SK-MEL-5 (cell line): ENCODE data around the gene E4F1. TPM values are rescaled to one million over a fixed set of nuclear protein-coding genes. Genes with fewer than 3 reads are reported as not detected.
"Not testable (repeated sequence)": the region's sequence is repeated elsewhere in the genome, so short reads cannot be mapped to it uniquely, and the experiment has no call there.

Experiments used
- DNase-seq: peaks from one replicate; pipeline ENCODE4 v3.0.0-alpha.2; 2016; ENCODE audit warnings: low read depth, low spot score
- in situ Hi-C: cut with HindIII; loops from 2 replicates; pipeline ENCODE4 v1.10.0; 2016; ENCODE audit warnings: low sequenced_read_pairs, high pct_unique_total_duplicates, low pct_unique_long_range_greater_than_20kb
- total RNA-seq: library from RNA; depleted of rRNA; stranded (reverse); fragments of >200 nt; shearing (Covaris generic); gene quantifications from 2 replicates; pipeline ENCODE4 v1.2.3, GENCODE V29; 2014

The E4F1 gene
- total RNA-seq, 1 experiment from 2014 or later = 19.0 TPM

GRCh38 chr16:2200313-2200712 is 23.1 kb upstream of the E4F1 start:
- no peak for DNase-seq
- in situ Hi-C loops = no loop called here

- DNase-seq, in situ Hi-C loops: not testable (repeated sequence)
Measured at GRCh38 chr16:2203119-2203688, 20.2 kb upstream of the E4F1 start.

GRCh38 chr16:2204416-2205103 is 18.8 kb upstream of the E4F1 start:
- no peak for DNase-seq
- in situ Hi-C loops = no loop called here

- DNase-seq = peak; percentile 78
- in situ Hi-C loops = no loop called here
Measured at GRCh38 chr16:2205104-2205966, 18.1 kb upstream of the E4F1 start, which contains the start of gene MLST8. TSS of gene MLST8 (plus strand) at chr16:2205454. CDS start at chr16:2206086, 632 bp downstream.

- in situ Hi-C loops = no loop called here
- DNase-seq = no peak
Measured at GRCh38 chr16:2205967-2206313, 17.5 kb upstream of the E4F1 start.

GRCh38 chr16:2206420-2206779 is 17.0 kb upstream of the E4F1 start:
- in situ Hi-C loops = no loop called here
- no peak for DNase-seq

- no peak for DNase-seq
- in situ Hi-C loops = no loop called here
Measured at GRCh38 chr16:2206780-2207433, 16.5 kb upstream of the E4F1 start.

GRCh38 chr16:2207872-2208271 is 15.5 kb upstream of the E4F1 start:
- no peak for DNase-seq
- in situ Hi-C loops = no loop called here

- no peak for DNase-seq
- in situ Hi-C loops = no loop called here
Measured at GRCh38 chr16:2208308-2208707, 15.1 kb upstream of the E4F1 start.

GRCh38 chr16:2208772-2209171 is 14.6 kb upstream of the E4F1 start:
- in situ Hi-C loops = no loop called here

GRCh38 chr16:2209258-2210008 is 14.0 kb upstream of the E4F1 start:
- no peak for DNase-seq
- in situ Hi-C loops = no loop called here

More at GRCh38 chr16:2208772-2209171, 14.6 kb upstream of the E4F1 start:
- no peak for DNase-seq

- DNase-seq = no peak
- in situ Hi-C loops = no loop called here
Measured at GRCh38 chr16:2210009-2210332, 13.4 kb upstream of the E4F1 start.

- no peak for DNase-seq
- in situ Hi-C loops = no loop called here
Measured at GRCh38 chr16:2210386-2211365, 12.7 kb upstream of the E4F1 start, which contains the start of gene BRICD5. TSS of gene BRICD5 (minus strand) at chr16:2210863. CDS start at chr16:2210833, 30 bp downstream.

GRCh38 chr16:2211923-2212347 is 11.5 kb upstream of the E4F1 start:
- no peak for DNase-seq
- in situ Hi-C loops = no loop called here

GRCh38 chr16:2212362-2213324 is 10.7 kb upstream of the E4F1 start:
- DNase-seq = no peak
- in situ Hi-C loops = no loop called here
